Inferior parietal cortex (tissue), 1 donor: ENCODE results near the gene OAS3.

Experiments used
- DNase-seq: peaks from one replicate; pipeline ENCODE4 v3.0.0-alpha.2; 2016; ENCODE audit errors: extremely low spot score

OAS3 gene

DNA sequence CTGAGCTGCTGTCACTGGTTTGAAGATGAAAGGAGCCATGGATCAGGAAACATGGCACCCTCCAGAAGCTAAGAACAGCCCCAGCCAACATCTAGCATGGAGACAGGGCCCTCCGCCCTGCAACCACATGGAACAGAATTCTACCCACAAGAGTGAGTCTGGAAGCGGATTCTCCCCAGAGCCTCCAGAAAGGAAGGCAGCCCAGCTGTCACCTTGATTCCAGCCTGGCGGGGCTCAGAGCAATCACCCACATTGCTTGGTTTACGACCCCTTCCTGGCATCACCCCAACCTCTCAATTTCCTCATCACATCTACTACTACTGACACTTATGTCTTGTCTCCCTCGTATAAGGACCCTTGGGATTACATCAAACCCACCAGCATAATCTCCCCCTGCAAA, 78.5 kb downstream of the OAS3 start:
- DNase-seq = no peak

DNA sequence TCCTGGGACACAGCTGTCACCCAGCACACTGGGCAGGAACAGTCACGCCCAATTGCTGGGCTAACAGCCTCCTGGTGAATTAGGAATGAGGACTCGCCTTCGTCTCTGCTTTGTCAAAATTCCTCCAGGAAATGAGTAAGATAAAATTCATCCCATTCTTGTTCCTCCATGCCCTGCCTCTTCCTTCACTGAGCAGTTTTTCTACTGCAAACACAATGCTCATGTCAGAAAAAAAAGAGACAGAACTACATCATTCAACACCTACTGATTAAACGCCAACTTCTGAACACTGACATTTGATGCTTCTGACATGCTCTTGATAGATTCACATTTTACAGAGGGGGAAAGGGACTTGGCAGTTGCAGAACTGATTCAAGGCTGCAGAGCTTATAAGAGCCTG, 80.8 kb downstream of the OAS3 start:
- no peak for DNase-seq

DNA sequence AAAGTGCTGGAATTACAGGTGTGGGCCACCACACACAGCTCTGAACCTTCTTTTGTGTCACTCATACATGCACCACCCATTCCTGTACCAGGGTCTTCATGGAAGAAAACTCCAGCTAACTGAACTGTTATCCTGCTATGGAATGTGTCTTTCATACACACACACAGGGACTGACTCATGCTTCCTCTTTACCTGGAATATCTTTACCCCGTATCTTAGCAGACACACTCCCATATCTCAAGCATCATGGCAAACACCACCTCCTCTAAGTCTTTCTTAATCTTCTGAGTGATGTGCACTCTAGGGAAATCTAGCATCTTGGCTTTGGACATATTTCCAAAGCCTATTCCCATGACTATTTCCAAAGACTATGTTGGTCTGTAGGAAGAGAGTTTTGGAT, 83.2 kb downstream of the OAS3 start:
- DNase-seq = no peak
